Glutamatergic neuron (in vitro differentiated cells): ENCODE measurements around the gene SOX3. TPM values are rescaled to one million over a fixed set of nuclear protein-coding genes. Genes with fewer than 3 reads are reported as not detected.

Experiments
- DNase-seq: peaks from one replicate; pipeline ENCODE4 v3.0.0; 2022
- H3K27ac Mint-ChIP-seq: one replicate; pipeline ENCODE4 v1.8.0; 2020; ENCODE audit warnings: mild to moderate bottlenecking, mixed read lengths, inconsistent platforms; ENCODE audit not compliant: unreplicated experiment
- H3K27me3 Mint-ChIP-seq: one replicate; pipeline ENCODE4 v1.8.0; 2020; ENCODE audit warnings: mild to moderate bottlenecking, moderate library complexity, mixed read lengths, inconsistent platforms; ENCODE audit not compliant: unreplicated experiment
- H3K36me3 Mint-ChIP-seq: one replicate; pipeline ENCODE4 v1.8.0; 2020; ENCODE audit warnings: mild to moderate bottlenecking, mixed read lengths, inconsistent platforms; ENCODE audit not compliant: unreplicated experiment
- H3K4me1 Mint-ChIP-seq: one replicate; pipeline ENCODE4 v1.8.0; 2020; ENCODE audit warnings: mild to moderate bottlenecking, low read depth, mixed read lengths, inconsistent platforms; ENCODE audit not compliant: unreplicated experiment
- H3K4me3 Mint-ChIP-seq: one replicate; pipeline ENCODE4 v1.8.0; 2020; ENCODE audit warnings: mild to moderate bottlenecking, mixed read lengths, inconsistent platforms; ENCODE audit not compliant: unreplicated experiment
- H3K9me3 Mint-ChIP-seq: one replicate; pipeline ENCODE4 v1.8.0; 2020; ENCODE audit warnings: mild to moderate bottlenecking, moderate library complexity, mixed read lengths, inconsistent platforms; ENCODE audit not compliant: unreplicated experiment
- CTCF ChIP-seq: fragments of 200-600 bp; sonication (generic); IDR thresholded peaks from one replicate; pipeline ENCODE4 v1.5.0; 2021; ENCODE audit not compliant: partially characterized antibody, unreplicated experiment
- total RNA-seq: library from RNA; stranded (reverse); fragmentation: NEBNext Ultra II Directional; extraction: Animal tissue kit (Norgen Biotek cat#: 25700); gene quantifications from one replicate; pipeline ENCODE4 v1.2.1, GENCODE V29; 2021; ENCODE audit not compliant: unreplicated experiment

The SOX3 gene
- total RNA-seq, 1 donor from 2014 or later, result 0.71 TPM

- Mint-ChIP-seq H3K27ac (no peak overlapping the region), H3K4me3 (no peak overlapping the region), H3K36me3 (no peaks in the 10 kb centered on the region), H3K4me1 (no peaks in the 10 kb centered on the region), H3K9me3 (no peaks in the 10 kb centered on the region), H3K27me3 (no peaks in the 10 kb centered on the region)
- TF ChIP-seq CTCF, result no peak
- no peak for DNase-seq
These were observed 16.5 kb upstream of the SOX3 start for GRCh38 chrX:140521393-140521792.

GRCh38 chrX:140514554-140514953 lies 9.7 kb upstream of the SOX3 start:
- H3K4me1 Mint-ChIP-seq, result peaks cover 2% of the 10 kb centered on the region
- no peak overlapping the region for H3K4me3 Mint-ChIP-seq
- no peak for TF ChIP-seq CTCF
- H3K27me3 Mint-ChIP-seq, result peaks cover 8% of the 10 kb centered on the region
- no peaks in the 10 kb centered on the region for H3K36me3 Mint-ChIP-seq
- no peaks in the 10 kb centered on the region for H3K9me3 Mint-ChIP-seq
- no peak overlapping the region for H3K27ac Mint-ChIP-seq
- DNase-seq, result no peak

GRCh38 chrX:140510895-140511295 lies 6.0 kb upstream of the SOX3 start:
- H3K4me3 Mint-ChIP-seq, result peak overlapping the region; percentile 80
- no peak overlapping the region for H3K27ac Mint-ChIP-seq
- peaks cover 4% of the 10 kb centered on the region for H3K4me1 Mint-ChIP-seq
- no peak for TF ChIP-seq CTCF
- H3K9me3 Mint-ChIP-seq, result peaks cover 3% of the 10 kb centered on the region
- no peaks in the 10 kb centered on the region for H3K36me3 Mint-ChIP-seq
- DNase-seq, result no peak
- H3K27me3 Mint-ChIP-seq, result peaks cover 15% of the 10 kb centered on the region

DNA sequence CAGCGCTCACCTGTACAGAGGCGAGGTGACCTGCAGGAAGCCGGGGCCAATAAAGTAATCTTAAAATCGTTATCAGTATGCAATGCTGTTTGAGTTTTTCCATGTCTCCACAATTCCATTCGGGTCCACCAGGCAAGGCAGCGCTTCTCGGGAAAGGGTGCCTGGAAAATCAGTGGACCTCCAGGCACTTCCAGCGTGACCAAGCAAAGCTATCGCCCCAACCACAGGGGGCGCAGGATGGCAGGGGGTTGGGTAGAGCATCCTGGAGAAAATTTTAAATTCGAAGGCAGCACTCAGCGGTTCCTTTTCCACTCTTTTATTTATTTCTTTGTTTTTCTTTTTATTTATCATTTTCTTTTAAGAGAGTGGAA lies 5.4 kb upstream of the SOX3 start:
- peak; percentile 16 for TF ChIP-seq CTCF
- DNase-seq, result no peak
- H3K36me3 Mint-ChIP-seq, result no peaks in the 10 kb centered on the region
- H3K4me1 Mint-ChIP-seq, result peaks cover 4% of the 10 kb centered on the region
- H3K27ac Mint-ChIP-seq, result no peak overlapping the region
- peaks cover 3% of the 10 kb centered on the region for H3K9me3 Mint-ChIP-seq
- peaks cover 16% of the 10 kb centered on the region for H3K27me3 Mint-ChIP-seq
- H3K4me3 Mint-ChIP-seq, result no peak overlapping the region

- no peaks in the 10 kb centered on the region for H3K36me3 Mint-ChIP-seq
- H3K4me3 Mint-ChIP-seq, result no peak overlapping the region
- TF ChIP-seq CTCF, result no peak
These were observed 4.8 kb upstream of the SOX3 start for GRCh38 chrX:140509468-140510305.

More at GRCh38 chrX:140509468-140510305, 4.8 kb upstream of the SOX3 start:
- peaks cover 3% of the 10 kb centered on the region for H3K9me3 Mint-ChIP-seq
- peaks cover 4% of the 10 kb centered on the region for H3K4me1 Mint-ChIP-seq
- H3K27ac Mint-ChIP-seq, result no peak overlapping the region
- no peak for DNase-seq
- H3K27me3 Mint-ChIP-seq, result peaks cover 16% of the 10 kb centered on the region
